Chondrocyte (in vitro differentiated cells): Measurements from ENCODE around the gene TRPM3. TPM values are rescaled to one million over a fixed set of nuclear protein-coding genes. Genes with fewer than 3 reads are reported as not detected.

Experiments
- DNase-seq: peaks from one replicate; pipeline ENCODE4 v3.0.0; 2021; ENCODE audit warnings: mixed read lengths, low spot score
- H3K27ac Mint-ChIP-seq: one replicate; pipeline ENCODE4 v1.8.0; 2021; ENCODE audit warnings: mild to moderate bottlenecking, moderate library complexity, mixed read lengths; ENCODE audit not compliant: unreplicated experiment
- H3K27me3 Mint-ChIP-seq: 2 replicates; pipeline ENCODE4 v1.8.0; 2021; ENCODE audit warnings: low read depth, mixed read lengths
- H3K36me3 Mint-ChIP-seq: 2 replicates; pipeline ENCODE4 v1.8.0; 2021; ENCODE audit warnings: low read depth, mixed read lengths
- H3K4me1 Mint-ChIP-seq: 2 replicates; pipeline ENCODE4 v1.8.0; 2021; ENCODE audit warnings: low read depth, mild to moderate bottlenecking, mixed read lengths
- H3K4me3 Mint-ChIP-seq: one replicate; pipeline ENCODE4 v1.8.0; 2021; ENCODE audit warnings: mild to moderate bottlenecking, moderate library complexity, mixed read lengths; ENCODE audit not compliant: unreplicated experiment
- H3K9me3 Mint-ChIP-seq: 2 replicates; pipeline ENCODE4 v1.8.0; 2021; ENCODE audit warnings: low read depth, mixed read lengths
- CTCF ChIP-seq: fragments of 200-600 bp; sonication (generic); IDR thresholded peaks from 2 replicates; pipeline ENCODE4 v1.5.0; 2021; ENCODE audit warnings: antibody characterized with exemption, mild to moderate bottlenecking, moderate library complexity
- total RNA-seq: library from RNA; stranded (reverse); gene quantifications from 3 replicates; pipeline ENCODE4 v1.2.1, GENCODE V29; 2021

Gene TRPM3
- total RNA-seq, 1 donor from 2014 or later: not detected

- H3K4me3 Mint-ChIP-seq: no peak overlapping the region
- no peak for DNase-seq
- H3K9me3 Mint-ChIP-seq: no peaks in the 10 kb centered on the region
- TF ChIP-seq CTCF: no peak
- H3K27ac Mint-ChIP-seq: no peak overlapping the region
- no peaks in the 10 kb centered on the region for H3K36me3 Mint-ChIP-seq
- H3K27me3 Mint-ChIP-seq: no peaks in the 10 kb centered on the region
- no peaks in the 10 kb centered on the region for H3K4me1 Mint-ChIP-seq
Observed at GRCh38 chr9:70701163-70701562, 420.3 kb downstream of the TRPM3 start.

GRCh38 chr9:70696694-70697335, 424.6 kb downstream of the TRPM3 start:
- Mint-ChIP-seq H3K4me1 (peaks cover 5% of the 10 kb centered on the region), H3K4me3 (no peak overlapping the region), H3K9me3 (no peaks in the 10 kb centered on the region), H3K27me3 (peaks cover under 1% of the 10 kb centered on the region), H3K27ac (no peak overlapping the region), H3K36me3 (no peaks in the 10 kb centered on the region)
- no peak for DNase-seq
- no peak for TF ChIP-seq CTCF

- DNase-seq: no peak
- Mint-ChIP-seq H3K4me3 (no peak overlapping the region), H3K27me3 (peaks cover 8% of the 10 kb centered on the region), H3K36me3 (no peaks in the 10 kb centered on the region), H3K9me3 (no peaks in the 10 kb centered on the region), H3K27ac (no peak overlapping the region), H3K4me1 (peaks cover 5% of the 10 kb centered on the region)
- TF ChIP-seq CTCF: no peak
Observed at GRCh38 chr9:70694758-70695157, 426.7 kb downstream of the TRPM3 start.

GRCh38 chr9:70693186-70693585, 428.2 kb downstream of the TRPM3 start:
- no peak for DNase-seq
- Mint-ChIP-seq H3K36me3 (no peaks in the 10 kb centered on the region), H3K4me1 (peaks cover 5% of the 10 kb centered on the region), H3K27me3 (peaks cover 14% of the 10 kb centered on the region), H3K9me3 (no peaks in the 10 kb centered on the region), H3K27ac (no peak overlapping the region), H3K4me3 (no peak overlapping the region)
- no peak for TF ChIP-seq CTCF

- Mint-ChIP-seq H3K27me3 (peaks cover 18% of the 10 kb centered on the region), H3K27ac (no peak overlapping the region), H3K4me1 (peaks cover 5% of the 10 kb centered on the region), H3K36me3 (no peaks in the 10 kb centered on the region), H3K4me3 (no peak overlapping the region), H3K9me3 (no peaks in the 10 kb centered on the region)
- no peak for TF ChIP-seq CTCF
- DNase-seq: no peak
Observed at GRCh38 chr9:70692431-70692830, 429.0 kb downstream of the TRPM3 start.
